Uterus (tissue), 2 donors: ENCODE data around the gene RABGAP1L.

Source experiments
- POLR2A ChIP-seq, 2 donors: fragments of 450-650 bp; IDR thresholded peaks; one replicate each; pipeline ENCODE4 v1.6.1; 2016; ENCODE audit warnings: antibody characterized with exemption in 2 of 2, mild to moderate bottlenecking in 1 of 2, moderate library complexity in 1 of 2
- TF ChIP-seq, protein P1 (sequence below), 4 experiments: fragments of 200-600 bp in 2 of 4; fragments of 450-650 bp in 2 of 4; sonication (generic) in 2 of 4; IDR thresholded peaks; one replicate each; pipeline ENCODE4 v1.5.1; 2016 to 2019; ENCODE audit warnings: antibody characterized with exemption in 4 of 4, mild to moderate bottlenecking in 2 of 4, moderate library complexity in 1 of 4

DNA sequence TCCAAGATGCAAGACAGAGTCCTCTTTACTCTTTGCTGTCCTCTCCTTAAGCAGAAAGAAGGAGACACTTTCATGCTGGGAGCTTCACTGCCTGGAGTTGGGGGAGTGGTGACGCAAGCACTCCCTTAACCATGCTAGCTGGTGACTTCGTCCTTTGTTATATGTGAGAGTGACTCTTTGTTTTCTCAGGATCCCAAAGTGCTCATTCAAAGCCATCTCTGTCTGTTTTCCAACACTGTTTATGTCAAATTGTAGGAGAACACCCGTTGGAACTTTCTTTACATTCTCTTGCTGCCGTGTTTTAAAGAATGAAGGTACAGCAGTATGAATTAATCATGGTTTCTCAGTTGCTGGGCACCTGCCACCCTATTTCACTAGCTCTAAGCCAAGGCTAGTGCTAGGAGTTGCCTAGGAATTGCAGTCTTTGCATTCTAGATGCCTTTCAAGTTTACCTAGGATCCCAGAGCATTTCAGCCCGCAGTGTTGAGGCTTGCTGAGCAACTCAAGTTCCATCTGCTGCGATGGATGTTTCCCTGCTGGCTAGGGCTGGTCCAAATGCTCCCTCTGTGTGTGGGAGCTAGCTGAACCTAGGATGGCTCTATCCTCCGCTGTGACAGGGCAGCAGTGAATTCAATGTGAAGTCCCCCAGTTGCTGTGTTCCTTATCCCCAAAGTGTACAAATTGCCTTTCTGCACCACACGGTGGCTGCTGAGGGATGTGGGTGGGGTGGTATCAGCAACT is 205.8 kb downstream of the RABGAP1L start:
- no peak for TF ChIP-seq POLR2A (IDR thresholded peaks at IDR 0.05)
- TF ChIP-seq, protein P1, sequence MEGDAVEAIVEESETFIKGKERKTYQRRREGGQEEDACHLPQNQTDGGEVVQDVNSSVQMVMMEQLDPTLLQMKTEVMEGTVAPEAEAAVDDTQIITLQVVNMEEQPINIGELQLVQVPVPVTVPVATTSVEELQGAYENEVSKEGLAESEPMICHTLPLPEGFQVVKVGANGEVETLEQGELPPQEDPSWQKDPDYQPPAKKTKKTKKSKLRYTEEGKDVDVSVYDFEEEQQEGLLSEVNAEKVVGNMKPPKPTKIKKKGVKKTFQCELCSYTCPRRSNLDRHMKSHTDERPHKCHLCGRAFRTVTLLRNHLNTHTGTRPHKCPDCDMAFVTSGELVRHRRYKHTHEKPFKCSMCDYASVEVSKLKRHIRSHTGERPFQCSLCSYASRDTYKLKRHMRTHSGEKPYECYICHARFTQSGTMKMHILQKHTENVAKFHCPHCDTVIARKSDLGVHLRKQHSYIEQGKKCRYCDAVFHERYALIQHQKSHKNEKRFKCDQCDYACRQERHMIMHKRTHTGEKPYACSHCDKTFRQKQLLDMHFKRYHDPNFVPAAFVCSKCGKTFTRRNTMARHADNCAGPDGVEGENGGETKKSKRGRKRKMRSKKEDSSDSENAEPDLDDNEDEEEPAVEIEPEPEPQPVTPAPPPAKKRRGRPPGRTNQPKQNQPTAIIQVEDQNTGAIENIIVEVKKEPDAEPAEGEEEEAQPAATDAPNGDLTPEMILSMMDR (IDR thresholded peaks at IDR 0.05), result no peak
